Bone marrow (tissue), 2 donors: ENCODE data around the gene CHRNA5.
A peak's percentile ranks its signal among the peaks of the same experiment; 100 is the strongest.
"Not testable (repeated sequence)": the region's sequence is repeated elsewhere in the genome, so short reads cannot be mapped to it uniquely, and the experiment has no call there.

Experiments used
- DNase-seq, 2 donors: peaks; one replicate each; lab custom pipeline; 2025; lab: John Stamatoyannopoulos, UW

CHRNA5 gene

GRCh38 chr15:78565097-78565950 is at the start of gene CHRNA5:
CHRNA5 (plus strand) TSS chr15:78565520; CDS start chr15:78565720, 200 bp downstream.
- peak; percentile 18 to 45 for DNase-seq

DNA sequence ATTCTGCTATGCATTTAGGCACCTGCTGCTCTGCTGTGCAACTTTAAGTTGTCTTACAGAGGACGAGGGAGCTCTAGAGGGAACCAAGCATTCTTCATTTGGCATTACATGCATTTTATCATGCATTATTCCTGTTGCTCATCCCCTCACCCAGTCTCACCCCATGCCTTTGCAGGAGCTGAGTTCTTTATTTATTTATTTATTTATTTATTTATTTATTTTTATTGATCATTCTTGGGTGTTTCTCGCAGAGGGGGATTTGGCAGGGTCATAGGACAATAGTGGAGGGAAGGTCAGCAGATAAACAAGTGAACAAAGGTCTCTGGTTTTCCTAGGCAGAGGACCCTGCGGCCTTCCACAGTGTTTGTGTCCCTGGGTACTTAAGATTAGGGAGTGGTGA is 45.3 kb upstream of the CHRNA5 start:
- not testable (repeated sequence) for DNase-seq

- no peak for DNase-seq
Observed at GRCh38 chr15:78524230-78524629, 41.1 kb upstream of the CHRNA5 start.

DNA sequence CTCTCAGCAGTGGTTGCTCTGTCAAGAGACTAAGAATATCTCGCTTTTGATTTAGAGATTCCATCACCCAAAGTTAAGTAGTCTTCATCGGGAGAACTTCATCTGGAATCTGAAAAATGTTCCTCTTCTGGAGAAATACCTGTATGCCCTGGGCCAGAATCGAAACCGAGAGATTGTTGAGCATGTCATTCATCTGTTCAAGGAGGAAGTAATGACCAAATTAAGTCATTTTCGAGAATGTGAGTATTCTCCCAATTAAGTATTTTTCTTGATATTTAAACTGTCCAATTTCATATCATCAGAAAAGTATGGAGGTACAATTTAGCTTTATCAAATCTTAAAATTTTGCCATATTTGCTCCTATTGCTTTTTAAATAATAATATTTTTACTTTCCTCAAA is 38.0 kb upstream of the CHRNA5 start:
- no peak for DNase-seq

DNA sequence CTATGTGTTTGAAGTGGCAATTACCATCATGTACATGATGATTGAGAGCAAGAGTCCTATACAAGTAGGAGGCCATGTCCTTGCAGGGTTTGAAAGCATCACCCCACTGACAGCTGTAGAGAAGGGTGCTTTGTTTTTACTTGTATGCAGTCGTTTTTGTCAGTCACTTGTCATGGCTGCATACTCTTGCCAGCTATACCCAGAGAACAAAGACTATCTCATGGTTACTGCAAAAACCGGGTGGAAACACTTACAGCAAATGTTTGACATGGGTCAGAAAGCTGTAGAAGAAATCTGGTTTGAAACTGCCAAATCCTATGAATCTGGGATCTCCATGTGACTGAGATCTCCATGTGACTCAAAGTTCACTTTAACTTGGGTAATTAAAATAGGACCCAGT is 32.0 kb upstream of the CHRNA5 start:
- DNase-seq = no peak

DNA sequence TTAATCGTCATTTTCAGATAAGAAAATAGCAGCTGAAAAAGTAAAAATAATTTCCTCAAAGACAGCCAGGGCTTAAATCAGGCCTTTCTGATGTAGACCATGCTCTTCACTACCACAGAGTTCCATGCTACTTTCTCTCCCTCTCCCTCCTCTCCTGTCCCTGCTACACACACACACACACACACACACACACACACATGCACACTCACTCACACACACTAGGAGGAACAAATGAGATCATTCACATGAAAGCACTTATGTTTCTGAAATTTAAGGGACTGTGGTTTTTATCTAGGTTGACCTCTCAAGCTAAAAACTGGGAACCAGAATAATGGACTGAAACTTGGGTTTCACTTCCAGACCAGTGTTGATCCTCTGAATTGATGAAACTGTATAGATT is 29.2 kb upstream of the CHRNA5 start:
- DNase-seq = no peak

DNA sequence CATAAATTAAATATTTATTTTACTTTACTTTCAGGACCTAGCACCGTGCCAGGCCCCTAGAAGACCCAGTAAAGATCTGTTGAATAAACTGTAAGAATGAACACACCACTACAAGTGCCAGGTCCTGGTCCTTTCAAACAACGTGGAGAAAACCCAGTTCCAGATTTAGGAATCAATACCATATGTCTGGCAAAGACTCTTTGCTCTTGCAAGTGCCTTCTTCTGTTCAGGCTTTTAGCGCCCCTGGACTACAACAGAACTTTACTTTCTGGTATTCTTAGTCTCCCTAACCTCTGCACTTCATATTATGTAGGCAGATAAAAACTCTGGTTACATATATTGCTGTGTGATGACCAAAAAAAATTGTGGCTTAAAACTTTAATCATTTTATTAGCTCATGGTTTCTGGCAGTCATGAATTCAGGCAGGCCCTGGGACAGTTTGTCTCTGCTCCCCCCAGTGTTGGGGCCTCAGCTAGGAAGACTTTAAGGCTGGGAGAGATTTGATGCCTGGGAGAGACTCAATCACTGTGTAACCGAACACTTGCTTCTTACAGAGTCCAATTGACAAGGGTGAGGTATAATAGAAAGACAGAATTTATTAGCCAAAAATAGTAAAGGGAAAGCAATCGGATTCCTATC is 27.9 kb upstream of the CHRNA5 start:
- DNase-seq = no peak

- DNase-seq = no peak
Observed at GRCh38 chr15:78538358-78538757, 27.0 kb upstream of the CHRNA5 start.

- not testable (repeated sequence) for DNase-seq
Observed at GRCh38 chr15:78539464-78540140, 25.7 kb upstream of the CHRNA5 start.

DNA sequence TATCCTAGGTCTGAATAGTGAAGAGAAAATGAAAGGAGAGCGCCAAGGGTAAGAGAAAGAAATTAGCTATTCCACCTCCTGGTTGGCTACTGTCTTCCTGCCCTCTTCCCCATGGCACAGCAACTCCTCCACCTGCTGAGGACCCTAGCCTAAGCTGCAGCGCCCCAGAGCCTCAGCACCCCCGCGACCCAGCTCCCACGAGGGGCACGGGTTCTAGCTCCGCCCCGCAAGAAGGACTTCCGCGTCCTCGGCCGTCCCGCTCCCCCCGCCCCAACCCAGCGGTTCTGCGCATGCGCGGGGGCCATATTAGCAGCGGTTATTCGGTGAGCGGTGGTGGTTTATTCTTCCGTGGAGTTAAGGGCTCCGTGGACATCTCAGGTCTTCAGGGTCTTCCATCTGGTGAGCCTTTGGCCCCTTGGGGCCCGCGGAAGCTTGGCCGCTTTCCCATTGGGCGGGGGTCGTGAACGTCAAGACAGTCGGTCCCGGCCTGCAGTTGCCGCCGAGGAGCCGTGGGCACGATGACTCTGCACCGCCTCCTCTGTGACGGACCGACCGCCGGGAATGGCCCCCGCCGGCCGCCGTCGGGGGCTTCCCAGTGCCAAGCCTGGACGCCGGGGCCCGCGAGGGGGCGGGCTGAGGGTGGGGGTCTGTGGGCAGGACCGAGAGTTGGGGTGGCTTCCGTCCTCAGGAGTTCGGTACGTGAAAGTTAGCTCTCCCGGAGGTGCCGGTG is 25.0 kb upstream of the CHRNA5 start, which contains the start of gene PSMA4:
TSS of gene PSMA4 (plus strand) at position 304 of the 730 bp plus-strand sequence. CDS start 1,484 bp downstream, outside the sequence.
- DNase-seq = peak; percentile 80 to 93

DNA sequence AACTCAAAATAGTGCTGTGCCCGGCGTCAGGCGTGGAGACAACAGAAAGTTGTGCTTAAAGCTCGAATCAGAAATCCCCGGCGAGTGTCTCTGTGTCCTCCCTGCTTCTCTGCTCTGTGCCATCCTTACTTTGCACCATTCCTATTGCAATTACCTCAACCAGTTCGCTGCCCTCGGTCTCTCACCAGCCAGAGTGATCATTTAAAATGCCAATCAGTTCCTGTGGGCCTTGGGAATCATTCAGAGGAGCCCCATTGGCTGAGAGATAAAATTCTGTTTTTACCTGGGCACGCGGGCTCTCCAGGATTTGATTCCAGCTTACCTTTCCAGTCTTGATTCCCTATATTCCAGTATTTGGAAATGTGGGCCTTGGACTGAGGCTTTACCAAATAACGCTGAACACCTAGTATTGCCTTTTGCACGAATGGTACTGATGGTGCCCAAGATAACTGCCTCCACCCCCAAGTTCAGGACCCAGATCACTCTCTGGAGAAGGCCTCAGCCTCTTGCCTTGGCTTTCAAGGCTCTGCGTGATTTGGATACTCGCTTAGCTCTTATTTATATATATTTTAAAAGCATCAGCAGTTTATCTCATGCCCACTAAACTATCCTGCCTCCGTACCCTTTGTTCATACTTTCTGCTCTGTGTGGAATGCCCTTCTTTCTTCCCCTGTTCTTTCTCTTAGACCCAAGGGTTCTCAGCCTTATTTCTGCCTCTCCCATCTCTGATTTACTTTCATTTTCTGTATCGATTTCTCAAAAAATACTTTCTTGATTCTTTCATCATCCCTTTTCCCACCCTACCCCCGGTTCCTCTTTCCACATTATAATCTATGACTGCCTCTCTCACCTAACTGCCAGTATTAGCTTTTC is 24.2 kb upstream of the CHRNA5 start:
- DNase-seq = peak in 1 of 2 donors; percentile 18

DNA sequence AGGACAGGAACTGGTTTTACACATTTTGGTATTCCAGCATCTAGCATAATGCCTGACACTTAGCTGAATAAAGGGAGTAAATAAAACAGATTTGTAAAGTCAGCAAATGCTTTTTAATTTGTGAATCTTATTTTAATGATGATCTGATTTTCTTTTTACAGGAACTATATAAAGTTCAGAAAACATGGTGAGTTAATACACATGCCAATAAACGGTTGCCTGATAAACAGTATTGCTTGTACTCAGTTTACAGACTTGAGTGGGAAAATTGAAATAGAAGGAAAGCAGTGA is 23.6 kb upstream of the CHRNA5 start:
- DNase-seq = no peak

DNA sequence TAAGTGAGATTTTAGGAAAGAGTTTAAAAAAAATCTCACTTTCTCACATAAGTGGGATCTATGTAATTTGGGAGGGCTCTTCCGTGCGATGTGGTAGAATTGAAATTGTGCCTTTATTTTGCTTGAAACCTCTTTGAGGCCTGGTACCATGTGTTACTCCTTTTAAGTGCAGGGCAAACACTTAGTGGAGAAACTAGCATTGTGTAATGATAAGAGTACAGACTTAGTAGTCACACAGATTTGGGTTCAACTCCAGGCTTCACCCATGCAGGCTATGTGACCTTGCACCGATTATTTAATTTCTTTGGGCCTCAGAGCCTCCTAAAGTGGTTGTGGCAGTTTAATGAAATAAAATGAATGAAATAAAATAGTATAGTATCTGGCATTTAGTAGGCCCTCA is 22.7 kb upstream of the CHRNA5 start:
- DNase-seq = no peak

DNA sequence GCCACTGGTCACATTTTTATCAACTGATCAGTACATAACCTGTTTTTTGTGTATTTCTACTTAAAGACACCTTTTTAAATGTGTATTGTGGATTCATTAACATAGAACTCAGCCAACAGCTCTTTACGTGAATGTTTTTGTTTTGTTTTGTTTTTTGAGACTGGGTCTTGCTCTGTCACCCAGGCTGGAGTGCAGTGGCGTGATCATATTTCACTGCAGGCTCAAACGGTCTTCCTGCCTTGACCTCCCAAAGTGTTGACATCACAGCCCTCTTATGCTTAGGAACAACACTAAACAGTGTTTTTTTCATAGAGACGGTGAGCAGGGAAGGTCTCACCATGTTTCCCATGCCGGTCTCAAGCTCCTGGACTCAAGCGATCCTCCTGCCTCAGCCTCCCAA is 15.1 kb upstream of the CHRNA5 start:
- DNase-seq = no peak

GRCh38 chr15:78550815-78551214 is 14.5 kb upstream of the CHRNA5 start:
- no peak for DNase-seq

GRCh38 chr15:78551902-78552301 is 13.4 kb upstream of the CHRNA5 start:
- no peak for DNase-seq

- DNase-seq = no peak
Observed at GRCh38 chr15:78552597-78552996, 12.7 kb upstream of the CHRNA5 start.

GRCh38 chr15:78560201-78560600 is 5.1 kb upstream of the CHRNA5 start:
- DNase-seq = not testable (repeated sequence)

GRCh38 chr15:78561490-78561889 is 3.8 kb upstream of the CHRNA5 start:
- DNase-seq = no peak

GRCh38 chr15:78563092-78563491 is 2.2 kb upstream of the CHRNA5 start:
- no peak for DNase-seq

DNA sequence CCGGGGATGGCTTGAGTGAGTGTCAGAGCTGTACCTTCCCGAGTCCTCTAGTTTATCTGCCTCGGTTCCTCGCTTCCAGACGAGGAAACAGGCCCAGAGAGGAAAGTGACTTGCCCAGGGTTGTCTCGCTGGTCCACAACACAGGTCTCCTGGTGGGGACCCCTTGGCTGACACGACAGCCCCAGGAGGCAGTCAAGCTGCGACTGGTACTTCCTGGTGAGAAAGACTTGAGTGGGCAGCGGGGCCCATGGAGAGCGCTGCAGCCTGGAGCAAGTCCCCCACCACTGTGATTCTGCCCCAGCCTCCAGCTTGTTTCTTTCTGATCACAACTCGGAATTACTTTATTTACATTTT is 600 bp upstream of the CHRNA5 start:
- DNase-seq = no peak
